OCI-LY7 (cell line): Measurements from ENCODE around the gene CHD5. TPM values are rescaled to one million over a fixed set of nuclear protein-coding genes. Genes with fewer than 3 reads are reported as not detected.

Experiments
- BruUV-seq: library from RNA; stranded (reverse); fragments of 400-500 nt; replicated peaks from 2 replicates; lab custom pipeline; 2021; lab: Mats Ljungman, UMichigan
- CTCF ChIA-PET: fragments of 300-600 bp; sonication (Branson Sonifier 250); formaldehyde crosslinking; loops from one replicate; lab custom pipeline; 2022; ENCODE audit warnings: antibody characterized with exemption; ENCODE audit not compliant: unreplicated experiment; lab: Charles Lee
- POLR2A ChIA-PET: fragments of 300-600 bp; sonication (Branson Sonifier 250); formaldehyde crosslinking; loops from one replicate; lab custom pipeline; 2022; ENCODE audit warnings: antibody characterized with exemption; lab: Charles Lee
- DNase-seq: peaks from one replicate; pipeline ENCODE4 v3.0.0-alpha.2; 2015; ENCODE audit warnings: low spot score
- H2AFZ ChIP-seq: fragments of 200-600 bp; sonication (generic), shearing (Covaris generic); 2 replicates; pipeline ENCODE4 v1.6.1; 2014; ENCODE audit warnings: mild to moderate bottlenecking, antibody characterized with exemption, low read length, moderate library complexity
- H3K27ac ChIP-seq: fragments of 200-600 bp; sonication (generic); 2 replicates; pipeline ENCODE4 v1.5.1; 2014; ENCODE audit warnings: mixed run types, low read depth, mild to moderate bottlenecking, moderate library complexity, low read length, inconsistent platforms; ENCODE audit not compliant: poor library complexity, severe bottlenecking
- H3K36me3 ChIP-seq: fragments of 200-600 bp; sonication (generic); 2 replicates; pipeline ENCODE4 v1.6.1; 2014; ENCODE audit warnings: mild to moderate bottlenecking, antibody characterized with exemption, low read length, moderate library complexity, mixed read lengths; ENCODE audit not compliant: insufficient read depth
- H3K4me1 ChIP-seq: fragments of 200-600 bp; sonication (generic); 2 replicates; pipeline ENCODE4 v1.5.1; 2014; ENCODE audit warnings: mild to moderate bottlenecking, low read length; ENCODE audit not compliant: insufficient read depth, poor library complexity, severe bottlenecking
- H3K4me2 ChIP-seq: fragments of 200-600 bp; sonication (generic); 2 replicates; pipeline ENCODE4 v1.6.1; 2014; ENCODE audit warnings: mild to moderate bottlenecking, low read length
- H3K4me3 ChIP-seq: fragments of 200-600 bp; sonication (generic); 2 replicates; pipeline ENCODE4 v1.5.1; 2014; ENCODE audit warnings: mild to moderate bottlenecking, low read depth, low read length; ENCODE audit not compliant: poor library complexity, severe bottlenecking
- H3K79me2 ChIP-seq: fragments of 200-600 bp; sonication (generic); 2 replicates; pipeline ENCODE4 v1.6.1; 2016; ENCODE audit warnings: low read depth, mild to moderate bottlenecking, low read length, moderate library complexity, mixed read lengths; ENCODE audit not compliant: insufficient read depth
- H3K9me2 ChIP-seq: fragments of 200-600 bp; sonication (generic); 2 replicates; pipeline ENCODE4 v1.6.1; 2016; ENCODE audit warnings: mild to moderate bottlenecking, low read length, mixed read lengths; ENCODE audit not compliant: insufficient read depth
- H3K9me3 ChIP-seq: fragments of 200-600 bp; sonication (generic); 2 replicates; pipeline ENCODE4 v1.6.1; 2014; ENCODE audit warnings: mild to moderate bottlenecking, mixed run types, low read length, mixed read lengths
- H4K20me1 ChIP-seq: fragments of 200-600 bp; sonication (generic); 2 replicates; pipeline ENCODE4 v1.6.1; 2014; ENCODE audit warnings: mild to moderate bottlenecking, antibody characterized with exemption, low read length, moderate library complexity, mixed read lengths; ENCODE audit not compliant: insufficient read depth
- EZH2phosphoT487 ChIP-seq: fragments of 200-600 bp; sonication (generic); IDR thresholded peaks from 2 replicates; pipeline ENCODE4 v1.6.1; 2018; ENCODE audit warnings: low read depth, borderline replicate concordance, mild to moderate bottlenecking, mixed run types, antibody characterized with exemption, low read length, moderate library complexity, mixed read lengths
- intact Hi-C: fragments of 100-400 bp; cut with micrococcal nuclease; formaldehyde crosslinking; loops from one replicate; pipeline ENCODE4 v1.10.0; 2022; ENCODE audit not compliant: unreplicated experiment
- total RNA-seq, 2 experiments: library from RNA; depleted of rRNA in 1 of 2; stranded (reverse); fragments of >200 nt in 1 of 2; shearing (Covaris generic) in 1 of 2; gene quantifications; 2 replicates each; pipeline ENCODE4 v1.2.3, GENCODE V29; 2014 to 2022
- TF ChIP-seq, protein P1 (sequence below): fragments of 200-600 bp; sonication (generic); conservative IDR thresholded peaks from 2 replicates; pipeline ENCODE4 v1.5.1; 2014; ENCODE audit warnings: mild to moderate bottlenecking, antibody characterized with exemption, low read length, moderate library complexity, mixed read lengths

Gene CHD5
- total RNA-seq, 2 experiments from 2014 or later: 0.19 to 0.38 TPM

DNA sequence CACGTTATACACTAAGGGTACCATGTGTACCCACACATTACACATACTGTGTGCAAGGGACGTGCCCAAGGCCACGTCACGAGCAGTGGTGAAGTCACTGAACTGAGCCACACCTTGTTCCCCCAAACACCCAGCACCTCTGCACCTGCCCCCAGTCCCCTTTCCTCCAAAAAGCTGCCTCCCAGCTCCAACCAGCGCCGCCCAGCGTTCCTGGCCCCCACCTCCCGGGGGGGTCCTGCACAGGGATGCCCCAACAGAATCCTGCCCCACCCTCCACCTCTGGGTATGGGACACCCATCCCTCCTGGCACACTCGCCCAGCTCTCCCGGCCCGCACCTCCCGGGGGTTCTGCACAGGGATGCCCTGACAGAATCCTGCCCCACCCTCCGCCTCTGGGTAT is 54.1 kb downstream of the CHD5 start:
- CTCF ChIA-PET: no interaction called here
- BruUV-seq: no TSS peak
- Histone ChIP-seq H3K27ac (no peak overlapping the region), H3K79me2 (no peaks in the 10 kb centered on the region), H3K4me1 (no peaks in the 10 kb centered on the region), H4K20me1 (no peaks in the 10 kb centered on the region), H3K9me2 (no peaks in the 10 kb centered on the region), H3K4me3 (no peak overlapping the region), H3K9me3 (no peaks in the 10 kb centered on the region), H2AFZ (no peak overlapping the region), H3K4me2 (no peak overlapping the region), H3K36me3 (no peaks in the 10 kb centered on the region)
- POLR2A ChIA-PET: no interaction called here
- no peak for DNase-seq
- intact Hi-C loops: no loop called here
- TF ChIP-seq, protein P1, sequence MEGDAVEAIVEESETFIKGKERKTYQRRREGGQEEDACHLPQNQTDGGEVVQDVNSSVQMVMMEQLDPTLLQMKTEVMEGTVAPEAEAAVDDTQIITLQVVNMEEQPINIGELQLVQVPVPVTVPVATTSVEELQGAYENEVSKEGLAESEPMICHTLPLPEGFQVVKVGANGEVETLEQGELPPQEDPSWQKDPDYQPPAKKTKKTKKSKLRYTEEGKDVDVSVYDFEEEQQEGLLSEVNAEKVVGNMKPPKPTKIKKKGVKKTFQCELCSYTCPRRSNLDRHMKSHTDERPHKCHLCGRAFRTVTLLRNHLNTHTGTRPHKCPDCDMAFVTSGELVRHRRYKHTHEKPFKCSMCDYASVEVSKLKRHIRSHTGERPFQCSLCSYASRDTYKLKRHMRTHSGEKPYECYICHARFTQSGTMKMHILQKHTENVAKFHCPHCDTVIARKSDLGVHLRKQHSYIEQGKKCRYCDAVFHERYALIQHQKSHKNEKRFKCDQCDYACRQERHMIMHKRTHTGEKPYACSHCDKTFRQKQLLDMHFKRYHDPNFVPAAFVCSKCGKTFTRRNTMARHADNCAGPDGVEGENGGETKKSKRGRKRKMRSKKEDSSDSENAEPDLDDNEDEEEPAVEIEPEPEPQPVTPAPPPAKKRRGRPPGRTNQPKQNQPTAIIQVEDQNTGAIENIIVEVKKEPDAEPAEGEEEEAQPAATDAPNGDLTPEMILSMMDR: no peak
- no peak for TF ChIP-seq EZH2phosphoT487

DNA sequence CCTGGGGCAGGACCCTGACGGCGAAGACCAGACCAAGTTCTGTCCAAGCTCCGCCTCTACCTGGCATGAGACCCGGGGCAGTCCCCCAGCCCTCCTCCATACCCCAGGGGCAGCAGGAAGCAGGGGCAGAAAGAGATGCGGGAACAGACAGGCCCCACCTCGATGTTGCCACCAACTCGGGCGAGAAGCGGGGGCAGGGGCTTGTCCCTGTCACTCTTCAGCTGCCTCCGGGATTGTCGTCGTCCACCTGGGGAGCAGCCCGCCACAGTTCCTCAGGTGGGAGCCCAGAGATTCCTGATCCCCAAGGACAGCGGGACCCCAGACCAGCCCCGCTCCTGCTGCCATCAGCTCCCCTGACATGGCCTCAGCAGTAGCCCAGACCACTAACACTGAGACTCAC is 54.8 kb downstream of the CHD5 start:
- no peak overlapping the region for H2AFZ ChIP-seq
- TF ChIP-seq, protein P1: no peak
- TF ChIP-seq EZH2phosphoT487: no peak
- H4K20me1 ChIP-seq: no peaks in the 10 kb centered on the region
- POLR2A ChIA-PET: no interaction called here
- H3K9me3 ChIP-seq: no peaks in the 10 kb centered on the region
- intact Hi-C loops: no loop called here
- CTCF ChIA-PET: no interaction called here
- no peak overlapping the region for H3K4me2 ChIP-seq
- no peaks in the 10 kb centered on the region for H3K9me2 ChIP-seq
- no peak overlapping the region for H3K4me3 ChIP-seq
- no peaks in the 10 kb centered on the region for H3K79me2 ChIP-seq
- DNase-seq: no peak
- H3K4me1 ChIP-seq: no peaks in the 10 kb centered on the region
- H3K27ac ChIP-seq: no peak overlapping the region
- no TSS peak for BruUV-seq
- H3K36me3 ChIP-seq: no peaks in the 10 kb centered on the region

DNA sequence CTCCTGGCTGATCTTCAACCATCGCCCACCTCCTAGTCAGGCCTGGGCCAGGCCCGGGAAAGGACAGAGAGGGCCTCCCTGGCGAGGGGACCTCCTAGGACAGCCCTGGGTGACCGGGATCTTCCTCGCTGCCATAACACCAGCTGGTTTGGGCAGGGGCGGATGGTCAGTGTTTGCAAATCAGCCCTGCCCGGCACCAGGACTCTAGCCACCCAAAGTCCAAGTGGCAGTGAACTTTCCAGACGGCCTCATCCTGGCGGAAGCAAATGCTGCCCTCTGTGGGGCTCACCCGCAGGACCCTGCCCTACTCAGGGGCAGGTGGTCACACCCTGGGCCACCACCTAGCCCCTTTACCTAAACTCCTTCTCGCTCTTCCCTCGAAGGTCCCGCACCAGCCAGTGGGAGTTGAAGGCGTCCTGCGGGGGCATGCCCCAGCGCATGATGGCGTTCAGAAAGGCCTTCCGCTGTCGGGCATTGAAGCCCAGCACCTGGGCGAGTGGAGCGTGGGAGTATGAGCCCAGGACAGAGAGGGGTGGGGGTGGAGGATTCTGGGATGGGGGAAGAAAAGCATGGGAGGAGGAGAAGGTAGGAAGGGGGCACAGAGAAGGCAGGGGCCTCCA is 55.3 kb downstream of the CHD5 start:
- Histone ChIP-seq H3K9me2 (no peaks in the 10 kb centered on the region), H3K4me3 (no peak overlapping the region), H3K4me2 (no peak overlapping the region), H4K20me1 (no peaks in the 10 kb centered on the region), H2AFZ (no peak overlapping the region), H3K27ac (no peak overlapping the region), H3K4me1 (no peaks in the 10 kb centered on the region), H3K36me3 (no peaks in the 10 kb centered on the region), H3K9me3 (no peaks in the 10 kb centered on the region), H3K79me2 (no peaks in the 10 kb centered on the region)
- DNase-seq: no peak
- no TSS peak for BruUV-seq
- ChIA-PET POLR2A (no interaction called here), CTCF (no interaction called here)
- intact Hi-C loops: no loop called here
- TF ChIP-seq, protein P1: no peak
- TF ChIP-seq EZH2phosphoT487: no peak
